ENCODE measurements around the gene BMPR1A. TPM values are rescaled to one million over a fixed set of nuclear protein-coding genes. Genes with fewer than 3 reads are reported as not detected.

Gene BMPR1A
- total RNA-seq, 1 experiment from 2014 or later: 42.6 TPM

DNA sequence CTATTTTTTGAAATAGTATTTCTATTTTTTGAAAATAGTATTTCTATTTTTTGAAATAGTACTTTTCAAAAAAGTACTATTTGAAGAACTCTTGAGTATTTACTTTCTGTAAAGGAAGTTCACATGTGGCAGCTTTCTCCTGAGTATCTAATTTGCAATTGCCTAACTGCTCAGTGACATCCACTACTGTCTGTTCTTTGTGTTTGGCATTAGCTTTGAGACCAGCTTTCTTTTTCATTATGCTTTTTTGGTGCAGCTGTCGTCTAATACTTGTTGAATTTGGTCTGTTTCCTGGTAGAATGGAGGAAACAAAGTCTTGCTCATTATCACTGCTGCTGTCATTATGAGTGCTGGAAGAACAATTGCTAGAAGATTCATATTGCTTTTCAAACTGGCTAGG, 99.1 kb downstream of the BMPR1A start:
- H3K4me2 ChIP-seq (ENCODE audit: low read length): no peak overlapping the region
- no peaks in the 10 kb centered on the region for H4K20me1 ChIP-seq (ENCODE audit: insufficient read depth)
- H3K27ac ChIP-seq (ENCODE audit: low read depth, low read length): no peak overlapping the region
- intact Hi-C loops (cut with micrococcal nuclease): no loop called here
- POLR2A ChIA-PET: interaction anchor here (0.9 kb wide), 1 partner anchor 13 kb away, joined by 3 read pairs; no protein-coding TSS in a partner anchor
- TF ChIP-seq, protein P1, sequence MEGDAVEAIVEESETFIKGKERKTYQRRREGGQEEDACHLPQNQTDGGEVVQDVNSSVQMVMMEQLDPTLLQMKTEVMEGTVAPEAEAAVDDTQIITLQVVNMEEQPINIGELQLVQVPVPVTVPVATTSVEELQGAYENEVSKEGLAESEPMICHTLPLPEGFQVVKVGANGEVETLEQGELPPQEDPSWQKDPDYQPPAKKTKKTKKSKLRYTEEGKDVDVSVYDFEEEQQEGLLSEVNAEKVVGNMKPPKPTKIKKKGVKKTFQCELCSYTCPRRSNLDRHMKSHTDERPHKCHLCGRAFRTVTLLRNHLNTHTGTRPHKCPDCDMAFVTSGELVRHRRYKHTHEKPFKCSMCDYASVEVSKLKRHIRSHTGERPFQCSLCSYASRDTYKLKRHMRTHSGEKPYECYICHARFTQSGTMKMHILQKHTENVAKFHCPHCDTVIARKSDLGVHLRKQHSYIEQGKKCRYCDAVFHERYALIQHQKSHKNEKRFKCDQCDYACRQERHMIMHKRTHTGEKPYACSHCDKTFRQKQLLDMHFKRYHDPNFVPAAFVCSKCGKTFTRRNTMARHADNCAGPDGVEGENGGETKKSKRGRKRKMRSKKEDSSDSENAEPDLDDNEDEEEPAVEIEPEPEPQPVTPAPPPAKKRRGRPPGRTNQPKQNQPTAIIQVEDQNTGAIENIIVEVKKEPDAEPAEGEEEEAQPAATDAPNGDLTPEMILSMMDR (IDR thresholded peaks at IDR 0.05 in 2 of 3, conservative IDR thresholded peaks at IDR 0.05 in 1 of 3; ENCODE audit: borderline replicate concordance in 1 of 3, insufficient read depth in 1 of 3, low read depth in 2 of 3, low read length in 2 of 3): no peak
- TF ChIP-seq POLR2AphosphoS5 (IDR thresholded peaks at IDR 0.05; ENCODE audit: low read depth, low read length): no peak
- TF ChIP-seq YY1 (IDR thresholded peaks at IDR 0.05; ENCODE audit: extremely low read depth, insufficient replicate concordance, low read depth, low read length): no peak
- no peak for TF ChIP-seq ELF1 (IDR thresholded peaks at IDR 0.05; ENCODE audit: borderline replicate concordance, low read depth)
- no peak for TF ChIP-seq ZFX (IDR thresholded peaks at IDR 0.05)
- TF ChIP-seq POLR2A (IDR thresholded peaks at IDR 0.05; ENCODE audit: borderline replicate concordance, extremely low read depth, insufficient read depth, insufficient read length): no peak
- TF ChIP-seq, protein P2, sequence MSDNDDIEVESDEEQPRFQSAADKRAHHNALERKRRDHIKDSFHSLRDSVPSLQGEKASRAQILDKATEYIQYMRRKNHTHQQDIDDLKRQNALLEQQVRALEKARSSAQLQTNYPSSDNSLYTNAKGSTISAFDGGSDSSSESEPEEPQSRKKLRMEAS (IDR thresholded peaks at IDR 0.05): no peak
- TF ChIP-seq JUND (IDR thresholded peaks at IDR 0.05): no peak
- no peak for TF ChIP-seq SRF (IDR thresholded peaks at IDR 0.05; ENCODE audit: low read depth)
- TF ChIP-seq, protein P3, sequence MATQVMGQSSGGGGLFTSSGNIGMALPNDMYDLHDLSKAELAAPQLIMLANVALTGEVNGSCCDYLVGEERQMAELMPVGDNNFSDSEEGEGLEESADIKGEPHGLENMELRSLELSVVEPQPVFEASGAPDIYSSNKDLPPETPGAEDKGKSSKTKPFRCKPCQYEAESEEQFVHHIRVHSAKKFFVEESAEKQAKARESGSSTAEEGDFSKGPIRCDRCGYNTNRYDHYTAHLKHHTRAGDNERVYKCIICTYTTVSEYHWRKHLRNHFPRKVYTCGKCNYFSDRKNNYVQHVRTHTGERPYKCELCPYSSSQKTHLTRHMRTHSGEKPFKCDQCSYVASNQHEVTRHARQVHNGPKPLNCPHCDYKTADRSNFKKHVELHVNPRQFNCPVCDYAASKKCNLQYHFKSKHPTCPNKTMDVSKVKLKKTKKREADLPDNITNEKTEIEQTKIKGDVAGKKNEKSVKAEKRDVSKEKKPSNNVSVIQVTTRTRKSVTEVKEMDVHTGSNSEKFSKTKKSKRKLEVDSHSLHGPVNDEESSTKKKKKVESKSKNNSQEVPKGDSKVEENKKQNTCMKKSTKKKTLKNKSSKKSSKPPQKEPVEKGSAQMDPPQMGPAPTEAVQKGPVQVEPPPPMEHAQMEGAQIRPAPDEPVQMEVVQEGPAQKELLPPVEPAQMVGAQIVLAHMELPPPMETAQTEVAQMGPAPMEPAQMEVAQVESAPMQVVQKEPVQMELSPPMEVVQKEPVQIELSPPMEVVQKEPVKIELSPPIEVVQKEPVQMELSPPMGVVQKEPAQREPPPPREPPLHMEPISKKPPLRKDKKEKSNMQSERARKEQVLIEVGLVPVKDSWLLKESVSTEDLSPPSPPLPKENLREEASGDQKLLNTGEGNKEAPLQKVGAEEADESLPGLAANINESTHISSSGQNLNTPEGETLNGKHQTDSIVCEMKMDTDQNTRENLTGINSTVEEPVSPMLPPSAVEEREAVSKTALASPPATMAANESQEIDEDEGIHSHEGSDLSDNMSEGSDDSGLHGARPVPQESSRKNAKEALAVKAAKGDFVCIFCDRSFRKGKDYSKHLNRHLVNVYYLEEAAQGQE (IDR thresholded peaks at IDR 0.05; ENCODE audit: low read depth): no peak
- no peak for TF ChIP-seq SP1 (IDR thresholded peaks at IDR 0.05; ENCODE audit: low read depth)
- no peaks in the 10 kb centered on the region for H3K4me1 ChIP-seq (ENCODE audit: control insufficient read depth in 1 of 2, insufficient read depth in 2 of 2, low read length in 2 of 2)
- DNase-seq (ENCODE audit: low read depth, low spot score): no peak
- BruUV-seq (replicated peaks): no TSS peak
- peaks cover 4% of the 10 kb centered on the region; the same call in 1 of the 2 replicates for H3K9me2 ChIP-seq (ENCODE audit: insufficient read depth)
- no peaks in the 10 kb centered on the region for H3K79me2 ChIP-seq (ENCODE audit: insufficient read depth, low read length)
- H2AFZ ChIP-seq (ENCODE audit: low read depth, low read length, poor library complexity, severe bottlenecking): no peak overlapping the region
- no peaks in the 10 kb centered on the region for H3K9me3 ChIP-seq (ENCODE audit: control insufficient read depth in 1 of 2, insufficient read depth in 1 of 2, low read depth in 1 of 2, low read length in 2 of 2)
- no peak overlapping the region for H3K4me3 ChIP-seq (replicated peaks in 1 of 2; ENCODE audit: low read depth in 1 of 2, low read length in 2 of 2)
- RAD21 ChIA-PET (ENCODE audit: low non-redundant PET in 1 of 2, low total read pairs in 2 of 2, uncharacterized antibody in 2 of 2, unreplicated experiment in 2 of 2): no interaction called here
- no peak overlapping the region for H3K9ac ChIP-seq (ENCODE audit: low read length)
- no peaks in the 10 kb centered on the region for H3K27me3 ChIP-seq (ENCODE audit: insufficient read depth, low read length)
- no peak for ATAC-seq
- 0 out of 4 replicates have a peak, but pooled peaks cover 0 to 2% of the 10 kb centered on the region in 2 experiments for H3K36me3 ChIP-seq (ENCODE audit: control insufficient read depth in 1 of 2, insufficient read depth in 2 of 2, low read length in 2 of 2)
- CTCF ChIA-PET: no interaction called here
